IMR-90 (cell line): Measurements from ENCODE around the gene HDAC7. TPM values are rescaled to one million over a fixed set of nuclear protein-coding genes. Genes with fewer than 3 reads are reported as not detected.

Experiments
- ATAC-seq: fragments of 200-7000 bp; cut with Tn5 transposase; 2 replicates; pipeline ENCODE4 v1.9.1; 2020; ENCODE audit warnings: low read depth, mild to moderate bottlenecking, moderate library complexity
- BruUV-seq: library from RNA; stranded (reverse); fragments of 400-500 nt; replicated peaks from 2 replicates; lab custom pipeline; 2021; lab: Mats Ljungman, UMichigan
- CTCF ChIA-PET: fragments of 300-600 bp; formaldehyde crosslinking; extraction: SDS; loops from one replicate; lab custom pipeline; 2021; ENCODE audit warnings: antibody characterized with exemption; lab: Yijun Ruan, JAX
- POLR2A ChIA-PET: fragments of 300-600 bp; sonication (Branson Sonifier 250); formaldehyde crosslinking; loops from one replicate; lab custom pipeline; 2022; ENCODE audit warnings: antibody characterized with exemption; ENCODE audit not compliant: unreplicated experiment; lab: Charles Lee
- DNase-seq: peaks from one replicate; pipeline ENCODE4 v3.0.0; 2013
- H2AFZ ChIP-seq: replicated peaks from 2 replicates; pipeline ENCODE3; 2013; ENCODE audit warnings: low read length, mild to moderate bottlenecking; ENCODE audit not compliant: poor library complexity
- H2AK5ac ChIP-seq: 2 replicates; pipeline ENCODE4 v1.6.1; 2013; ENCODE audit warnings: low read depth, low read length, inconsistent platforms
- H2AK9ac ChIP-seq: replicated peaks from 2 replicates; pipeline ENCODE3; 2013; ENCODE audit warnings: mild to moderate bottlenecking, low read depth, low read length, moderate library complexity; ENCODE audit not compliant: poor library complexity
- H2BK120ac ChIP-seq: 2 replicates; pipeline ENCODE4 v1.6.1; 2013; ENCODE audit warnings: low read depth, low read length, inconsistent platforms
- H2BK15ac ChIP-seq: 3 replicates; pipeline ENCODE4 v1.6.1; 2013; ENCODE audit warnings: low read depth, low read length, inconsistent platforms
- H2BK20ac ChIP-seq: 2 replicates; pipeline ENCODE4 v1.6.1; 2013; ENCODE audit warnings: low read depth, mild to moderate bottlenecking, inconsistent platforms, low read length, moderate library complexity
- H2BK5ac ChIP-seq: 2 replicates; pipeline ENCODE4 v1.6.1; 2013; ENCODE audit warnings: mild to moderate bottlenecking, low read depth, low read length, inconsistent platforms; ENCODE audit not compliant: poor library complexity, severe bottlenecking
- H3K14ac ChIP-seq: replicated peaks from 2 replicates; pipeline ENCODE4 v1.6.1; 2013; ENCODE audit warnings: low read depth, low read length, inconsistent platforms
- H3K18ac ChIP-seq: 2 replicates; pipeline ENCODE4 v1.6.1; 2013; ENCODE audit warnings: low read depth, low read length, control low read depth
- H3K23ac ChIP-seq: 2 replicates; pipeline ENCODE4 v1.6.1; 2013; ENCODE audit warnings: low read depth, low read length, inconsistent platforms
- H3K27ac ChIP-seq: 2 replicates; pipeline ENCODE4 v1.5.1; 2013; ENCODE audit warnings: mild to moderate bottlenecking, control low read depth, low read length; ENCODE audit not compliant: insufficient read depth
- H3K27me3 ChIP-seq: 2 replicates; pipeline ENCODE4 v1.6.1; 2013; ENCODE audit warnings: low read length; ENCODE audit not compliant: control insufficient read depth, insufficient read depth
- H3K36me3 ChIP-seq: 2 replicates; pipeline ENCODE4 v1.6.1; 2013; ENCODE audit warnings: low read length, mixed read lengths; ENCODE audit not compliant: control insufficient read depth, insufficient read depth
- H3K4ac ChIP-seq: 2 replicates; pipeline ENCODE4 v1.6.1; 2013; ENCODE audit warnings: low read depth, low read length, inconsistent platforms
- H3K4me1 ChIP-seq: 2 replicates; pipeline ENCODE4 v1.6.1; 2013; ENCODE audit warnings: low read length, mixed read lengths; ENCODE audit not compliant: control insufficient read depth, insufficient read depth
- H3K4me2 ChIP-seq: 2 replicates; pipeline ENCODE4 v1.6.1; 2013; ENCODE audit warnings: low read depth, mild to moderate bottlenecking, control low read depth, low read length, moderate library complexity
- H3K4me3 ChIP-seq: 2 replicates; pipeline ENCODE4 v1.5.1; 2013; ENCODE audit warnings: low read depth, mild to moderate bottlenecking, control low read depth, low read length, moderate library complexity; ENCODE audit not compliant: insufficient read depth
- H3K56ac ChIP-seq: 2 replicates; pipeline ENCODE4 v1.6.1; 2013; ENCODE audit warnings: low read length, inconsistent platforms; ENCODE audit not compliant: insufficient read depth; ENCODE audit errors: extremely low read depth
- H3K79me1 ChIP-seq, 2 experiments: 2 replicates each; pipeline ENCODE4 v1.6.1; 2013; ENCODE audit warnings: low read length in 2 of 2, inconsistent platforms in 1 of 2, low read depth in 1 of 2
- H3K9ac ChIP-seq: 2 replicates; pipeline ENCODE4 v1.6.1; 2013; ENCODE audit warnings: low read depth, low read length, control low read depth
- H3K9me1 ChIP-seq: 2 replicates; pipeline ENCODE4 v1.6.1; 2013; ENCODE audit warnings: low read length, inconsistent platforms; ENCODE audit not compliant: insufficient read depth
- H3K9me3 ChIP-seq: 2 replicates; pipeline ENCODE4 v1.6.1; 2013; ENCODE audit warnings: low read length; ENCODE audit not compliant: control insufficient read depth, insufficient read depth
- H4K20me1 ChIP-seq: 2 replicates; pipeline ENCODE4 v1.6.1; 2013; ENCODE audit warnings: low read length, inconsistent platforms; ENCODE audit not compliant: insufficient read depth
- H4K5ac ChIP-seq: 2 replicates; pipeline ENCODE4 v1.6.1; 2013; ENCODE audit warnings: mild to moderate bottlenecking, low read depth, low read length, control low read depth
- H4K8ac ChIP-seq, 2 experiments: 2 replicates each; pipeline ENCODE4 v1.6.1; 2013; ENCODE audit warnings: low read depth in 2 of 2, low read length in 2 of 2, control low read depth in 1 of 2, inconsistent platforms in 1 of 2
- H4K91ac ChIP-seq: 2 replicates; pipeline ENCODE4 v1.6.1; 2013; ENCODE audit warnings: low read depth, low read length, inconsistent platforms; ENCODE audit not compliant: insufficient read depth
- CEBPB ChIP-seq: IDR thresholded peaks from 2 replicates; pipeline ENCODE4 v1.6.1; 2012; ENCODE audit warnings: low read depth, low read length, improper control_type of control experiment
- CHD1 ChIP-seq: IDR thresholded peaks from 2 replicates; pipeline ENCODE4 v1.6.1; 2012; ENCODE audit warnings: low read depth, low read length, improper control_type of control experiment
- ELK1 ChIP-seq: fragments of 150-350 bp; IDR thresholded peaks from 2 replicates; pipeline ENCODE4 v1.6.1; 2016; ENCODE audit warnings: low read depth, mild to moderate bottlenecking, low read length, moderate library complexity, borderline replicate concordance
- MAFK ChIP-seq: IDR thresholded peaks from 2 replicates; pipeline ENCODE4 v1.6.1; 2012; ENCODE audit warnings: low read depth, low read length, improper control_type of control experiment
- MAZ ChIP-seq: IDR thresholded peaks from 2 replicates; pipeline ENCODE4 v1.6.1; 2012; ENCODE audit warnings: low read depth, mild to moderate bottlenecking, low read length, improper control_type of control experiment, moderate library complexity, borderline replicate concordance
- MXI1 ChIP-seq: IDR thresholded peaks from 2 replicates; pipeline ENCODE4 v1.6.1; 2012; ENCODE audit warnings: low read depth, mild to moderate bottlenecking, low read length, moderate library complexity, borderline replicate concordance
- NFE2L2 ChIP-seq: fragments of 150-350 bp; IDR thresholded peaks from 2 replicates; pipeline ENCODE4 v1.6.1; 2016; ENCODE audit warnings: low read depth, mild to moderate bottlenecking, low read length
- POLR2A ChIP-seq: IDR thresholded peaks from 2 replicates; pipeline ENCODE4 v1.6.1; 2012; ENCODE audit warnings: mild to moderate bottlenecking, low read depth, low read length
- RFX5 ChIP-seq: IDR thresholded peaks from 2 replicates; pipeline ENCODE4 v1.8.0; 2012; ENCODE audit warnings: low read depth, mild to moderate bottlenecking, low read length, moderate library complexity
- SMC3 ChIP-seq: fragments of 150-350 bp; IDR thresholded peaks from 2 replicates; pipeline ENCODE4 v1.6.1; 2016; ENCODE audit warnings: low read depth, mild to moderate bottlenecking, antibody characterized with exemption, low read length, moderate library complexity
- WGBS, 2 experiments: methylation state at CpG; one replicate each; pipeline versions ENCODE4 v1.1.5 to v1.1.7; 2013; ENCODE audit warnings: missing lambda C conversion rate in 2 of 2; ENCODE audit not compliant: insufficient read length in 1 of 2; ENCODE audit errors: extremely low coverage in 2 of 2; 5-methylcytosine and 5-hydroxymethylcytosine counted together
- dilution Hi-C: fragments of 300-500 bp; cut with HindIII; formaldehyde crosslinking; loops from one replicate; pipeline ENCODE4 v1.14.3; 2018; ENCODE audit warnings: low sequenced_read_pairs; ENCODE audit not compliant: unreplicated experiment
- in situ Hi-C: fragments of 300-500 bp; cut with MboI; formaldehyde crosslinking; loops from 3 replicates; pipeline ENCODE4 v1.14.3; 2019; ENCODE audit warnings: low sequenced_read_pairs, inconsistent platforms, mixed read lengths
- intact Hi-C: fragments of 100-400 bp; cut with micrococcal nuclease; formaldehyde crosslinking; loops from 2 replicates; pipeline ENCODE4 v1.10.0; 2022
- polyA plus RNA-seq, 3 experiments: library from polyadenylated mRNA; depleted of rRNA; stranded (reverse); fragments of >200 nt; gene quantifications; 2 replicates each; pipeline ENCODE4 v1.2.3, GENCODE V29; 2012; ENCODE audit warnings: low replicate concordance in 1 of 3
- total RNA-seq: library from RNA; depleted of rRNA; stranded (reverse); fragments of >200 nt; gene quantifications from 2 replicates; pipeline ENCODE4 v1.2.3, GENCODE V29; 2012
- TF ChIP-seq, protein P1 (sequence below): conservative IDR thresholded peaks from 2 replicates; pipeline ENCODE4 v1.5.1; 2012; ENCODE audit warnings: mild to moderate bottlenecking, low read depth, low read length, improper control_type of control experiment

The HDAC7 gene
- total and polyA plus RNA-seq, 2 of the 4 experiments (the other 2 are of a cell fraction) = 10.4 to 64.7 TPM

DNA sequence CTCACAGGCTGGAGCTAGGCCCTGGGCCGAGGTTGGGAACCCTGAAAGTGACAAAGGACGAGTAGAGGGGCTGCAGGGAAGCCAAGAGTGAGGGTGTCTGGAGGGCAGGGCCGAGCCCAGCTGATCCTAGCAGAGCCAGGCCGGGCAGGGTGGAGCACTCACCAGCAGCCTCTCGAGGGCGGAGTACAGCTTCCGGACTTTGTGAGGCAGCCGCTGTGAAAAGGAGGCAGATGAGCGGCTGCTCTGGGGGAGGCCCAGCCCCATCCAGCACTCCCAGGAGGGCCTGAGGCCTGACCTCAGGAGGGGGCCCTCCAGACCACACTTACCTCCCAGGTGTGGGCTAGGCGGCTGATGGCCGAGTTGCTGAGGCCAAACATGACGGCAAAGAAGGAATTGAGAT, 79.7 kb downstream of the HDAC7 start:
- Histone ChIP-seq H3K9me3 (no peaks in the 10 kb centered on the region), H3K14ac (no peak overlapping the region), H3K4ac (no peak overlapping the region), H2BK15ac (no peak overlapping the region), H3K27me3 (peaks cover 13% of the 10 kb centered on the region), H2BK20ac (no peak overlapping the region), H3K9ac (no peak overlapping the region), H3K36me3 (no peaks in the 10 kb centered on the region), H3K4me3 (no peak overlapping the region), H3K79me1 (no peaks in the 10 kb centered on the region), H3K27ac (no peak overlapping the region), H2AK5ac (no peak overlapping the region), H2AK9ac (no peak overlapping the region), H3K4me2 (no peak overlapping the region), H3K18ac (no peak overlapping the region), H2AFZ (no peak overlapping the region), H4K20me1 (no peaks in the 10 kb centered on the region), H2BK5ac (no peak overlapping the region), H3K9me1 (0 out of 2 replicates have a peak, but pooled peaks cover 5% of the 10 kb centered on the region), H4K8ac (no peak overlapping the region), H3K4me1 (peaks cover 18% of the 10 kb centered on the region), H3K56ac (no peak overlapping the region), H2BK120ac (no peak overlapping the region), H4K5ac (no peak overlapping the region), H4K91ac (no peak overlapping the region), H3K23ac (no peak overlapping the region)
- dilution Hi-C loops = no loop called here
- DNase-seq (no peak), ATAC-seq (no peak)
- no TSS peak for BruUV-seq
- WGBS, 2 experiments = 82% methylated on average over 4 of the region's 12 CpGs; no CpG with 5 or more reads in 1 of the 2 experiments
- intact Hi-C loops = no loop called here
- TF ChIP-seq CHD1 = no peak
- no peak for TF ChIP-seq NFE2L2
- TF ChIP-seq POLR2A = no peak
- no peak for TF ChIP-seq RFX5
- TF ChIP-seq MAZ = no peak
- TF ChIP-seq, protein P1, sequence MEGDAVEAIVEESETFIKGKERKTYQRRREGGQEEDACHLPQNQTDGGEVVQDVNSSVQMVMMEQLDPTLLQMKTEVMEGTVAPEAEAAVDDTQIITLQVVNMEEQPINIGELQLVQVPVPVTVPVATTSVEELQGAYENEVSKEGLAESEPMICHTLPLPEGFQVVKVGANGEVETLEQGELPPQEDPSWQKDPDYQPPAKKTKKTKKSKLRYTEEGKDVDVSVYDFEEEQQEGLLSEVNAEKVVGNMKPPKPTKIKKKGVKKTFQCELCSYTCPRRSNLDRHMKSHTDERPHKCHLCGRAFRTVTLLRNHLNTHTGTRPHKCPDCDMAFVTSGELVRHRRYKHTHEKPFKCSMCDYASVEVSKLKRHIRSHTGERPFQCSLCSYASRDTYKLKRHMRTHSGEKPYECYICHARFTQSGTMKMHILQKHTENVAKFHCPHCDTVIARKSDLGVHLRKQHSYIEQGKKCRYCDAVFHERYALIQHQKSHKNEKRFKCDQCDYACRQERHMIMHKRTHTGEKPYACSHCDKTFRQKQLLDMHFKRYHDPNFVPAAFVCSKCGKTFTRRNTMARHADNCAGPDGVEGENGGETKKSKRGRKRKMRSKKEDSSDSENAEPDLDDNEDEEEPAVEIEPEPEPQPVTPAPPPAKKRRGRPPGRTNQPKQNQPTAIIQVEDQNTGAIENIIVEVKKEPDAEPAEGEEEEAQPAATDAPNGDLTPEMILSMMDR = no peak
- no peak for TF ChIP-seq SMC3
- no peak for TF ChIP-seq MXI1
- no peak for TF ChIP-seq CEBPB
- no peak for TF ChIP-seq MAFK
- TF ChIP-seq ELK1 = no peak
- ChIA-PET POLR2A (no interaction called here), CTCF (no interaction called here)
- in situ Hi-C loops = loop anchor here (10.0 kb wide), 1 partner anchor 95 kb away; no protein-coding TSS in a partner anchor
